Activated naive CD4-positive, alpha-beta T cell treated with anti-CD3 and anti-CD28 coated beads, Interleukin-2, amount 50 U/mL, for 24 hours (primary cell): ENCODE measurements around the gene MEX3A.
A peak's percentile ranks its signal among the peaks of the same experiment; 100 is the strongest.
"Not testable (repeated sequence)": the region's sequence is repeated elsewhere in the genome, so short reads cannot be mapped to it uniquely, and the experiment has no call there.

Source experiments
- H3K27ac Mint-ChIP-seq: one replicate; pipeline ENCODE4 v1.8.0; 2021; ENCODE audit warnings: mild to moderate bottlenecking, mixed read lengths
- H3K27me3 Mint-ChIP-seq: one replicate; pipeline ENCODE4 v1.8.0; 2021; ENCODE audit warnings: mixed read lengths
- H3K36me3 Mint-ChIP-seq: one replicate; pipeline ENCODE4 v1.8.0; 2021; ENCODE audit warnings: mixed read lengths
- H3K4me1 Mint-ChIP-seq: one replicate; pipeline ENCODE4 v1.8.0; 2021; ENCODE audit warnings: mixed read lengths
- H3K4me3 Mint-ChIP-seq: one replicate; pipeline ENCODE4 v1.8.0; 2021; ENCODE audit warnings: mild to moderate bottlenecking, mixed read lengths
- H3K9me3 Mint-ChIP-seq: one replicate; pipeline ENCODE4 v1.8.0; 2021; ENCODE audit warnings: mixed read lengths

MEX3A gene

DNA sequence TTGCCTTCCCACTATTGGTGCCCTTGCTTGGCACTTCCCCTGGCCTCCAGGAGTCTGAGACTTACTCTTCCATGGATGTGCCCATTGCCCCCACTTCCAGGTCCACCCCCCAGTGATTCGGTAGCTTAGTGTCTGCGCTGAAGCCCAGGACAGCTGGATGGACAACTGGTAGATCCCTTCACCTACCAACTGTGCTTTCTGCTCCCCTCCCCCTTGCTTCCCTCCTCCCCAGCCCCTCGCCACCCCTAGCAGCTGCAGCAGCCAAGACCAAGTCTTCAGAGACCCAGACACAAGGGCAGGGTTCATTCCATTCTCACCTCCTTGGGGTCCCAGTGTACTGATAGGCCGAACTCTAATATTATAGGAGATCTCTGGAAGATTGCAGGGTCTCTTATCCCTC, 39.2 kb upstream of the MEX3A start:
- H3K27me3 Mint-ChIP-seq: peaks cover under 1% of the 10 kb centered on the region
- H3K36me3 Mint-ChIP-seq: no peaks in the 10 kb centered on the region
- H3K27ac Mint-ChIP-seq: no peak overlapping the region
- H3K4me3 Mint-ChIP-seq: no peak overlapping the region
- peaks cover 40% of the 10 kb centered on the region for H3K4me1 Mint-ChIP-seq
- no peaks in the 10 kb centered on the region for H3K9me3 Mint-ChIP-seq

DNA sequence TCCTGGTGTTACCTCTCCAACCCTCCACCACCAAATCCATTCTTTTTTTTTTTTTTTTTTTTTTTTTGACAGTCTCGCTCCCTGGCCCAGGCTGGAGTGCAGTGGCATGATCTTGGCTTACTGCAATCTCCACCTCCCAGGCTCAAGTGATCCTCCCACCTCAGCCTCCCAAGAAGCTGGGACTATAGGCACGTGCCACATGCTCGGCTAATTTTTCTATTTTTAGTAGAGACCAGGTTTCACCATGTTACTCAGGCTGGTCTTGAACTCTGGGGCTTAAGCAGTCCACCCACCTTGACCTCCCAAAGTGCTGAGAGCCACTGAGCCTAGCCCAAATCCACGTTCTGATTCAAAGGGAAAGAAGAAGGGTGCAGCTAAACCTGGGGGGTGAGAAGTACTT, 38.7 kb upstream of the MEX3A start:
- not testable (repeated sequence) for H3K4me3 Mint-ChIP-seq, H3K9me3 Mint-ChIP-seq, H3K27me3 Mint-ChIP-seq, H3K36me3 Mint-ChIP-seq, H3K27ac Mint-ChIP-seq
- H3K4me1 Mint-ChIP-seq: peaks cover 40% of the 10 kb centered on the region

DNA sequence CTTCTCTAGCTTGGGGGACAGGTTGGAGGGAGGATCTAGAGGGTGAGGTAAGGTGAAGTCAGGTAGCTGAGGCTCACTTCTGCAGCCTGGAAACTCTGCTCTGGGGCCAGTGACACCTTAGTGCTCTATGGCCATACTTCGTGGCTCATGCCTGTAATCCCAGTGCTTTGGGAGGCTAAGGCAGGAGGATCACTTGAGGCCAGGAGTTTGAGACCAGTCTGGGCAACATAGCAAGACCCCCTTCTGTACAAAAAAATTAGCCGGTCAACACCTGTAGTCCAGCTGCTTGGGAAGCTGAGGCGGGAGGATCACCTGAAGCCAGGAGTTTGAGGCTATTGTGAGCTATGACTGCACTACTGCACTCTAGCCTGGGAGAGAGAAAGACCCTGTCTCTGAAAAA, 38.1 kb upstream of the MEX3A start:
- H3K27me3 Mint-ChIP-seq: peaks cover 3% of the 10 kb centered on the region
- no peak overlapping the region for H3K4me3 Mint-ChIP-seq
- peaks cover 42% of the 10 kb centered on the region for H3K4me1 Mint-ChIP-seq

DNA sequence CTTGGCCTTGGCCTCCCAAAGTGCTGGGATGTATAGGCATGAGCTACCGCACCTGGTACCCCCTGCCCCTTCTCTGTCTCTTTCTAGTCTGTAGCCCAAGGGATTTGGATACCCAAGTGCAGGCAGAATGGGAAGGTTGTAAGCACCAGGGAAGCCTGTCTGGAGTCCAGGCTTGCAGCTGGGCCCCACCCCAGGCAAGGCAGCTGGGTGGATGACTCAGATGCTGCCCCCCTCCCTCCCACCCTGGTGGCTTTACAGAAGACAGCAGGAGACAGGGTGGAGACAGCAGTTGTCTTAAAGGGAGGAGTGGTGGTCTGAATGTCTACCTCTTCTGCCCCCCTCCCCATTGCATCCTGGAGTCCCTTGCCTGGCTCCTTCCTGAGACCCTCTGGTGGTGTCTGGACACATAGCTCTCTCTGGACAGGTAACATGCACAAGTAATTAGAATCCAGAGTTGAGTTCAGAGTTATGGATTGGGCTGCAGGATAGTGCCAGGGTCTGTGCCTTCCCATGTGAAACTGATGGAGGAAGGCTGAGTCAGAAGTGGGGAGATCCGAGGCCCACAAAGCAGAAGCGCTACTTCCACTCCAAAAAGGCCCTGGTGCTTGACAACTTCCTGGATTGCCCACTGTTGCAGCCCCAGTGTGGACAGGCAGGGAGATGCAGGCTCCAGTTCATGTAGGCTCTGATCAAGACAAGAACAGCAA, 37.4 kb upstream of the MEX3A start:
- H3K9me3 Mint-ChIP-seq: no peaks in the 10 kb centered on the region
- H3K36me3 Mint-ChIP-seq: peaks cover 3% of the 10 kb centered on the region
- no peak overlapping the region for H3K4me3 Mint-ChIP-seq
- H3K27ac Mint-ChIP-seq: no peak overlapping the region
- peaks cover 41% of the 10 kb centered on the region for H3K4me1 Mint-ChIP-seq
- peaks cover 3% of the 10 kb centered on the region for H3K27me3 Mint-ChIP-seq

More for the DNA sequence above, 38.1 kb upstream of the MEX3A start:
- H3K27ac Mint-ChIP-seq: no peak overlapping the region
- H3K9me3 Mint-ChIP-seq: no peaks in the 10 kb centered on the region
- H3K36me3 Mint-ChIP-seq: no peaks in the 10 kb centered on the region

DNA sequence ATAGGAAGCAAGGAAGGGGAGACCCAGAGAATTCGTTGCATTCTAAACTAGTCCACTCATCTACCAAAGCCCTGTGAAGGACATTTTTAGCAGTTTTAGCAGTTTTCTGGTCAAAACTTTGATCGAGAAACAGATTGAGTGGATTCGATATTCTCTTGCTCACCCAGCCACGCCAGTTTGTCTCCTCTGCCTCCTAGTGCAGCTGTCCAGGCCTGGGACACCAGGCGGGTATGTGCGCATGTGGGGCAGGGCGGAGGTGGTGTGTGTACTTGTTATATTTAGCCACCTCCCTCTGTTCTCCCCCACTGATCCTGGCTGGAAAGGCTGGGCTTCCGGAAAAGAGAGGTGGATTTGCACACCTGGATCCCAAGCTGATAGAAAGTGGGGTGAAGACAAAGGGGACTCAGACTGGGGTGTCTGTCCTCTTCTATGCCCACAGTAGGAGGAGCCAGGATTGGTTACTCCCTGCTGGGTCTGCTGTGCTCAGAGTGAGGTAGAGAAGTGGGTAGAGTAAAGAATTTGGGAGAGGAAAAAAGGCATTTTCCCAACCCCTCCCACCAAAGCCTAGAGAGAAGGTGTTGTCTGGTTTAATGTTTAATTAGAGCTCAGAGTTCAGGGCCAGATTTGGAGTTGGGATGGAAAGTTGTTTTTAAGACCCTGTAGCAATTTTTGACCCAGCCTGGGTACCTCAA, 36.1 kb upstream of the MEX3A start:
- Mint-ChIP-seq H3K27ac (no peak overlapping the region), H3K4me1 (peaks cover 36% of the 10 kb centered on the region), H3K36me3 (peaks cover 3% of the 10 kb centered on the region), H3K27me3 (peaks cover 3% of the 10 kb centered on the region), H3K9me3 (no peaks in the 10 kb centered on the region), H3K4me3 (no peak overlapping the region)

DNA sequence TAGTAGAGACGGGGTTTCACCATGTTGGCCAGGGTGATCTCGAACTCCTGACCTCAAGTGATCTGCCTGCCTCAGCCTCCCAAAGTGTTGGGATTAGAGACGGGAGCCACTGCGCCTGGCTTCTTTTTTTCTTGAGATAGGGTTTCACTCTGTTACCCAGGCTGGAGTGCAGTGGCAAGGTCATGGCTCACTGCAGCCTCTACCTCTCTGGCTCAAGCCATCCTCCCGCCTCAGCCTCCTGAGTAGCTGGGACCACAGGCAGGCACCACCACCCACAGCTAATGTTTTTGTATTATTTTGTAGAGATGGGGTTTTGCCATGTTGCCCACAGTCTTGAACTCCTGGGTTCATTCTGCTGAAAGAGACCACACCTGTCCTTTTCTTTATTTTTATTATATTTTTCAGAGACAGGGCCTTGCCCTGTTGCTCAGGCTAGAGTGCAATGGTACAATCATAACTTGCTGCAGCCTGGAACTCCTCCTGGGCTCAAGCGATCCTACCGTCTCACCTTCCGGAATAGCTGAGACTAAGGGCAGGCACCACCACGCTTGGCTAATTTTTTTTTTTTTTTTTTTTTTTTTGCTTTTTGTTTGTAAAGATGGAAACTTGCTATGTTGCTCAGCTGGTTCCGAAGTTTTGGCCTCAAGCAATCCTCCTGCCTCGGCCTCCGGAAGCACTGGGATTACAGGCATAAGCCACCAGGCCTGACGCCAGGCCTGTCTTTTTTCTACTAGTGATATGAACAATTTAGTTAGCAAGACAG, 35.3 kb upstream of the MEX3A start:
- H3K27me3 Mint-ChIP-seq: peaks cover 3% of the 10 kb centered on the region
- peak overlapping the region; percentile 4 for H3K4me3 Mint-ChIP-seq
- peaks cover 3% of the 10 kb centered on the region for H3K36me3 Mint-ChIP-seq
- peaks cover 37% of the 10 kb centered on the region for H3K4me1 Mint-ChIP-seq
- H3K9me3 Mint-ChIP-seq: no peaks in the 10 kb centered on the region
- no peak overlapping the region for H3K27ac Mint-ChIP-seq

DNA sequence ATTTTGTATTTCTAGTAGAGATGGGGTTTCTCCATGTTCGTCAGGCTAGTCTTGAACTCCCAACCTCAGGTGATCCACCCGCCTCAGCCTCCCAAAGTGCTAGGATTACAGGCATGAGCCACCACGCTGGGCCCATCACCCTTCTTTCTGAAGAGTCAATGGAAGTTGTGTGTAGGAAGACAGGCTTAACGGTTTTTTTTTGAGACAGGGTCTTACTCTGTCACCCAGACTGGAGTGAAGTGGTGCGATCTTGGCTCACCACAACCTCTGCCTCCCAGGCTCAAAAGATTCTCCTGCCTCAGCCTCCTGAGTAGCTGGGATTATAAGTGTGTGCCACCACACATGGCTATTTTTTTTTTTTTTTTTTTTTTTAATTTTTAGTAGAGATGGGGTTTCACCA, 34.5 kb upstream of the MEX3A start:
- H3K9me3 Mint-ChIP-seq, H3K27ac Mint-ChIP-seq, H3K36me3 Mint-ChIP-seq, H3K27me3 Mint-ChIP-seq: not testable (repeated sequence)
- H3K4me1 Mint-ChIP-seq: peaks cover 37% of the 10 kb centered on the region
- H3K4me3 Mint-ChIP-seq: peak overlapping the region; percentile 95

DNA sequence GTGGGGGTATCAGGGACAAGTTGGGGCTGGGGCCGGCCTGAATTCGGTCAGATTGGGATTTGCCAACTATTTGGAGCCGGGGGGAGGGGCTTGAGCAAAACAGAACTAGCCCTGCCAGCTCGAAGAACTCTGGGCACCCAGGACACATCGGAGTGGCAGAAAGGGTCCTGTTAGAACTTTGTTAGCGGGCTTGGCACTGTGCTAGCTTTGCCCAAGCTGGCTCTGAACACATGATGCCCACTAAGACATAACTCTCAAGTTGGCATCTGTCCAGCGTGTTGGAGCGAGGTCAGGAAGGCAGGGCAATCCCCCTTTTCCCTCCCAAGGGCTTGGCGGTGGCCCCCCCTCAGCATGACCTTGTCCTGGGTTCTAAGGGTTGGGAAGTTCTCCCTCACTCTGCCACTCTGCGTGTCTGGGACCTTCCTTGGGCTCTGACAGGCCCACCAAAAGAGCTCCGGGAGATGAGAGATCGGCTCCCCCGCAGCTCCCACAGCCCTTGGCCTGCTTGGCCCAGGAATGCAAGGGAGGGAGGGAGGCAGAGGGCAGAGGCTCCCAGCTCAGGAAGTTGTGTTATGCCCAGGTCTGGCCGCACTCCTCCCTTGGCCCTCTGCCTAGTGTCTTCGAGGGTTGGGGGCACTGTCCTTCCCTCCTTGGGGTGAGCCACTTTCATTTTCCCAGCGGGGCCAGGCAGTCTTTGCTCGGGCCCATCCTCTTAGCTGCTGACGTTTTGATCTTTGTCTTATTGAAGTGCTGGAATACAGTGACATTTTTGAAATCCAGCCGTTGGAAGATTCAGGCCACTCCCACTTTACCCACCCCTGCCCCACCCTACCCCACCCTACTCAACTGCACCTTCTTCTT, 33.5 kb upstream of the MEX3A start:
- peak overlapping the region; percentile 59 for H3K27ac Mint-ChIP-seq
- peaks cover 3% of the 10 kb centered on the region for H3K27me3 Mint-ChIP-seq
- H3K4me1 Mint-ChIP-seq: peaks cover 37% of the 10 kb centered on the region
- H3K36me3 Mint-ChIP-seq: peaks cover 3% of the 10 kb centered on the region
- H3K4me3 Mint-ChIP-seq: peak overlapping the region; percentile 95
- H3K9me3 Mint-ChIP-seq: no peaks in the 10 kb centered on the region

DNA sequence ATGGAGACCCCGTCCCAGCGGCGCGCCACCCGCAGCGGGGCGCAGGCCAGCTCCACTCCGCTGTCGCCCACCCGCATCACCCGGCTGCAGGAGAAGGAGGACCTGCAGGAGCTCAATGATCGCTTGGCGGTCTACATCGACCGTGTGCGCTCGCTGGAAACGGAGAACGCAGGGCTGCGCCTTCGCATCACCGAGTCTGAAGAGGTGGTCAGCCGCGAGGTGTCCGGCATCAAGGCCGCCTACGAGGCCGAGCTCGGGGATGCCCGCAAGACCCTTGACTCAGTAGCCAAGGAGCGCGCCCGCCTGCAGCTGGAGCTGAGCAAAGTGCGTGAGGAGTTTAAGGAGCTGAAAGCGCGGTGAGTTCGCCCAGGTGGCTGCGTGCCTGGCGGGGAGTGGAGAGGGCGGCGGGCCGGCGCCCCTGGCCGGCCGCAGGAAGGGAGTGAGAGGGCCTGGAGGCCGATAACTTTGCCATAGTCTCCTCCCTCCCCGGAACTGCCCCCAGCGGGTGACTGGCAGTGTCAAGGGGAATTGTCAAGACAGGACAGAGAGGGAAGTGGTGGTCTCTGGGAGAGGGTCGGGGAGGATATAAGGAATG, 32.8 kb upstream of the MEX3A start:
- Mint-ChIP-seq H3K27me3 (peaks cover 3% of the 10 kb centered on the region), H3K36me3 (peaks cover 3% of the 10 kb centered on the region), H3K4me1 (peaks cover 30% of the 10 kb centered on the region), H3K4me3 (peak overlapping the region; percentile 95), H3K9me3 (no peaks in the 10 kb centered on the region), H3K27ac (peak overlapping the region; percentile 59)

DNA sequence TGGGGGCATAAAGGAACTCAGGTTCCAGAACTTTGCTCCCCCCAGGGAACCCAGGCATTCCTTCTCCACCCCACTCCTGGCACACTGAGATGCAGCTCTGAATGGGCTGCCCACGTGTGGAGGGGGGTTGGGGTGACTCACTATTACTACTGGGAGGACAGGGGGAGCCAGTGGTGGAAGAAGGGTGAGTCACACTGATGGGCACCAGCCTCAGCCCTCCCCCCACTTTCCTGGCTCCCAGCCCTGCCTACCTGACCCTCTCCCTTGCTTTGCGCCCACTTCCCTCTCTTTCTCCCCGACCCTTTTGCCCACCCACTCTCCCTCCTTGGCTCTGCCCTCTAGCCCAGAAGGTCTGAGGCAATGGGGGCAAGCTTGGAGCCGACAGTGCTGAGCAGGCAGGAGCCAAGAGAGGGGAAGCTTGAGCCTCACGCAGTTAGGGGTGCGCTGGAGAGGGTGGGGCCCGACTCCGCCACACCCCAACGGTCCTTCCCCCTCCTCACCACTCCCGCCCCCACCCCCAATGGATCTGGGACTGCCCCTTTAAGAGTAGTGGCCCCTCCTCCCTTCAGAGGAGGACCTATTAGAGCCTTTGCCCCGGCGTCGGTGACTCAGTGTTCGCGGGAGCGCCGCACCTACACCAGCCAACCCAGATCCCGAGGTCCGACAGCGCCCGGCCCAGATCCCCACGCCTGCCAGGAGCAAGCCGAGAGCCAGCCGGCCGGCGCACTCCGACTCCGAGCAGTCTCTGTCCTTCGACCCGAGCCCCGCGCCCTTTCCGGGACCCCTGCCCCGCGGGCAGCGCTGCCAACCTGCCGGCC, 32.0 kb upstream of the MEX3A start, which contains the start of gene LMNA:
LMNA (plus strand) TSS at position 611 of the 818 bp plus-strand sequence. CDS start 208 bp downstream, outside the sequence.
- Mint-ChIP-seq H3K4me3 (peak within 1 kb of the TSS; percentile 95), H3K9me3 (no peaks in the 10 kb centered on the region), H3K27ac (peak within 1 kb of the TSS; percentile 59), H3K27me3 (peaks cover 3% of the 10 kb centered on the region), H3K4me1 (peaks cover 28% of the 10 kb centered on the region), H3K36me3 (peaks cover 3% of the 10 kb centered on the region)

DNA sequence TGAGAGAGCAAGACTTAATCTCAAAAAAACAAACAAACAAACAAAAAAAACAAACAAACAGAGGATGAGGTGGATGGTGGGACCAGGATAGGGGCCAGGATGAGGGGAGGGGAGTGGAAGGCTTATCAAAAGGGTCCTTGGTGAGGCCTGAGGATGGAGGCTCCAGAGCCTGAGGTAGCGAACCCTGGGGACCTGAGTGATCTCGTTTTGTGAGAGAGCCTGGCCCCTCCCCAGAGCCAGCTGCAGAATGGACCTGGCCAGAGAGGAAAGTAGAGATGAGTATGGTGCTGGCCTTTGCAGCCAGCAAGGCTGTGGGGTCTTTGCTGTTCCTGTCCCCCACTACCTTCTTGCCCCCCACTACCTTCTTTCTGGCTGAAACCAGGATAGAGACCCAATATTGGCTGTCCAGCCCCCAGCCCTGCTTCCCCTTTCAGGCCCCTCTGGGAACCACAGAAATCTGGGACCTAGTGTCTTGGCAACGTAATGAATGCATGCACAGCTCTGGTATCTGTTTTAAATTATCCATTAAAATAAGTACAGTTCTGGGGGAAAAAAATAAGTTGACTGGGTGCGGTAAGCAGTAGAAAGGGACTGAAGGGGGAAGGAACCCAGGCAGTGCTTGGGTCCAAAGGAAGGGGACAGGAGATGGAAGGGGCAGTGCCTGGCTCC, 31.2 kb upstream of the MEX3A start:
- Mint-ChIP-seq H3K4me3 (peak overlapping the region; percentile 95), H3K4me1 (peaks cover 30% of the 10 kb centered on the region), H3K27me3 (peaks cover 3% of the 10 kb centered on the region), H3K36me3 (peaks cover 3% of the 10 kb centered on the region), H3K9me3 (no peaks in the 10 kb centered on the region), H3K27ac (peak overlapping the region; percentile 57)

DNA sequence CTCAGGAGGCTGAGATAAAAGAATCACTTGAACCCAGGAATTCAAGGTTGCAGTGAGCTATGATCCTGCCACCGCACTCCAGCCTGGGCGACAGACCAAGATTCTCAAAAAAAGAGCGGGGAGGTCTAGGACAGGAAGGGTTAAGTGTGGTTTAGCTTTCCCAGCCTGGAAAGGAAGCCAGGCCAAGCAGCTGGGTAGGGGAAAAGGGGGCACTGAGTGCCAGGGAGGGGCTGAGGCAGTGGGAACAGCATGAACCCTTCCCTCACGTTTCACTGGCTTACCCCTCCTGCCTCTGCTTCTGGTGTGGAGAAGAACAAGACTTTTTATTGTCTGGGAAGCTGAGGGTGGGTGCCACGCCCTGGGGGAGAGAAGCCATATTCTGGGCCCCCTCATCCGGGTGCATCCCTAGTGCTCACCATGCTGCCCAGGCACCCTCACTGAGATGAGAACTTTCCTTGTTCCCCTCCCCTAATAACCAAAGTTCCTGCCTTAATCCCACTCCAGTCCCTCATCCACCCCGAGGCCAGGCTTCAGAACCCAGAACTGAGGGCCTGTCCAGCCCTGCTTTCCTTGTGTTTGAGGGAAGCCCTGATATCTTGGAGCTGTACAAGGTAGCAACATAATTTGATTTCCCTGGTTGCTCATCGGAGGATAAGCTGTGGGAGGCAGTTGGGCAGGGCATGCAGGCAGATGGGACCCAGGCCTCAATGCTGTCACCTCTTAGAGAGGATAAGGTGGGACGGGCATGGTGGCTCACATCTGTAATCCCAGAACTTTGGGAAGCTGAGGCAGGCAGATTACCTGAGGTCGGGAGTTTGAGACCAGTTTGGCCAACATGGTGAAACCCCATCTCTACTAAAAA, 30.2 kb upstream of the MEX3A start:
- peaks cover 3% of the 10 kb centered on the region for H3K36me3 Mint-ChIP-seq
- H3K27ac Mint-ChIP-seq: no peak overlapping the region
- H3K9me3 Mint-ChIP-seq: no peaks in the 10 kb centered on the region
- H3K4me1 Mint-ChIP-seq: peaks cover 31% of the 10 kb centered on the region
- no peak overlapping the region for H3K4me3 Mint-ChIP-seq
- peaks cover 3% of the 10 kb centered on the region for H3K27me3 Mint-ChIP-seq

DNA sequence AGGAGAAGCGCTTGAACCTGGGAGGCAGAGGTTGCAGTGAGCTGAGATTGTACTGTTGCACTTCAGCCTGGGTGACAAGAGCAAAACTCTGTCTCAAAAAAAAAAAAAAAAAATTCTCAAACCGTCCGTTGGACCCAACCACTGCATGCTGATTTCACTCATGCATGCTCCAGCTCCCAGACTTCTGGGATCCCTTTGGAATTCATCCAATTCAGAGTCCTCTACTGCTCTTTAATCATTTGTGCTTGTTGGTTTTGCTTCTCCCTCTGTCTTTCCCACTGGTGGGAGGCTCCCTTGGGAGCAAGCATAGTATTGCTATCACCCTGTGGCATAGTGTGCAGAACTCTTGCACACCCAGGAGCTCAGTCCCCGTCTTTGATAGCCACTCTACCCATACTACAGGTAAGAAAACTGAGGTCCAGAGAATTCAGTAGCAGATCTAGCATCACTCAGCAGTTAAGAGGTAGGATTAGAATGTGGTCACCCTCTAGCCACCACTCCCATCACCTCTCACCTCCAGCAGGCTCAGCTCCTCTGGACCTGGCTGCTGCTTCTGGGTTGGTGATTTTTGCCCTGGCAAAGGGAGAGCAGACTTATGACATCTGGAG, 29.2 kb upstream of the MEX3A start:
- peaks cover 3% of the 10 kb centered on the region for H3K27me3 Mint-ChIP-seq
- no peak overlapping the region for H3K27ac Mint-ChIP-seq
- H3K4me3 Mint-ChIP-seq: no peak overlapping the region
- no peaks in the 10 kb centered on the region for H3K9me3 Mint-ChIP-seq
- H3K36me3 Mint-ChIP-seq: peaks cover 3% of the 10 kb centered on the region
- H3K4me1 Mint-ChIP-seq: peaks cover 39% of the 10 kb centered on the region
